ENCODE results near the gene PML.
"Not testable (repeated sequence)": the region's sequence is repeated elsewhere in the genome, so short reads cannot be mapped to it uniquely, and the experiment has no call there.

DNA sequence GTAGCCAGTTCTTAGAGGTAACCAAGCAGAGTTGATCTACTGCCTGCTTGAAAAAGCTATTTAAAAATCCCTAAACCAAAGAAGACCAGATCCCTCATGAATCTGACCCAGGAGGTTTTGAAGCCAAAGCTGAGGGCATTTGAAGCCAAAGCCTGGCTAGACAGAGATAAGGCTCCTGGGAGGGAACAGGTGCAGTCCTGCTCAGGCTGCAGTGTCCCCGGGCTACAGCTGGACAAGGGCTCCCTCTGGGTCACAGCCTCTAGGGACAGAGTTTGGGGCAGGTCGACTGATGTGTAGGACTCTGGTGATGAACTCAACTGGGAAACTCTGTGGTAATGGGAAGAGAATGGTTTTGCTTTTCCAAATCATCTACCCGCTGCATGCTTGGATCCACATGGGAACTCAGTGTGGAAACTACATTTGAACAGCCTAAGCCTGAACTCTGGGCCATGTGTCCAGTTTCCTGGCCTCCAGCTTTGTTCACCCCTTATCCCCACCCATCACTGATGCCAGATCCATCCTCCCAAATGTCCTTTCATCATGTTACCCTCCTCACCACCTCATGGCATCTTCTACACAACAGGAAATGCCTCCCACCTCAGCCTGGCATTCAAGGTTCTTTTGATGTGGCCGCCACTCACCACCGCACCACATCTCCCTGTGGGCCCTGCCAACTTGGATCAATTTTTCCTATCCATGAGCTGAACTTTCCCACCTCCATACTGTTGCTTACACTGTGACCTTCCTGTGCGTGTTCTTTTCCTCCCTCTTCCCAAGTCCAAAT, 64.7 kb downstream of the PML start:
- TF ChIP-seq POLR2AphosphoS5 (IDR thresholded peaks at IDR 0.05) = not testable (repeated sequence)
- TF ChIP-seq, protein P1, sequence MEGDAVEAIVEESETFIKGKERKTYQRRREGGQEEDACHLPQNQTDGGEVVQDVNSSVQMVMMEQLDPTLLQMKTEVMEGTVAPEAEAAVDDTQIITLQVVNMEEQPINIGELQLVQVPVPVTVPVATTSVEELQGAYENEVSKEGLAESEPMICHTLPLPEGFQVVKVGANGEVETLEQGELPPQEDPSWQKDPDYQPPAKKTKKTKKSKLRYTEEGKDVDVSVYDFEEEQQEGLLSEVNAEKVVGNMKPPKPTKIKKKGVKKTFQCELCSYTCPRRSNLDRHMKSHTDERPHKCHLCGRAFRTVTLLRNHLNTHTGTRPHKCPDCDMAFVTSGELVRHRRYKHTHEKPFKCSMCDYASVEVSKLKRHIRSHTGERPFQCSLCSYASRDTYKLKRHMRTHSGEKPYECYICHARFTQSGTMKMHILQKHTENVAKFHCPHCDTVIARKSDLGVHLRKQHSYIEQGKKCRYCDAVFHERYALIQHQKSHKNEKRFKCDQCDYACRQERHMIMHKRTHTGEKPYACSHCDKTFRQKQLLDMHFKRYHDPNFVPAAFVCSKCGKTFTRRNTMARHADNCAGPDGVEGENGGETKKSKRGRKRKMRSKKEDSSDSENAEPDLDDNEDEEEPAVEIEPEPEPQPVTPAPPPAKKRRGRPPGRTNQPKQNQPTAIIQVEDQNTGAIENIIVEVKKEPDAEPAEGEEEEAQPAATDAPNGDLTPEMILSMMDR (IDR thresholded peaks at IDR 0.05) = not testable (repeated sequence)
